HEK293 (cell line): ENCODE results near the gene RAB8A.

Experiments
- CTCF ChIA-PET: fragments of 350-600 bp; formaldehyde crosslinking; extraction: SDS; loops from one replicate; lab custom pipeline; 2021; ENCODE audit warnings: antibody characterized with exemption; lab: Yijun Ruan, JAX
- POLR2A ChIA-PET: fragments of 300-600 bp; formaldehyde crosslinking; extraction: SDS; loops from one replicate; lab custom pipeline; 2020; ENCODE audit warnings: antibody characterized with exemption, inconsistent platforms; lab: Yijun Ruan, JAX
- H3K27ac ChIP-seq: fragments of 200-500 bp; sonication (Bioruptor generic); 2 replicates; pipeline ENCODE4 v1.5.1; 2014; ENCODE audit warnings: low read depth, low read length, control low read depth, inconsistent platforms; ENCODE audit errors: extremely low read depth
- H3K36me3 ChIP-seq, 2 experiments: fragments of 200-500 bp in 1 of 2; sonication (Bioruptor generic) in 1 of 2; 1 replicate in 1 of 2; 2 replicates in 1 of 2; pipeline ENCODE4 v1.5.1; 2014 to 2017; ENCODE audit warnings: inconsistent platforms in 2 of 2, low read length in 2 of 2; ENCODE audit not compliant: control insufficient read depth in 2 of 2, insufficient read depth in 1 of 2
- H3K4me1 ChIP-seq: fragments of 200-500 bp; sonication (Bioruptor generic); 2 replicates; pipeline ENCODE4 v1.5.1; 2014; ENCODE audit warnings: mild to moderate bottlenecking, low read length, inconsistent platforms; ENCODE audit not compliant: control insufficient read depth, insufficient read depth
- H3K4me3 ChIP-seq: 2 replicates; pipeline ENCODE4 v1.5.1; 2011; ENCODE audit warnings: low read depth, mild to moderate bottlenecking, control low read depth, low read length, moderate library complexity
- H3K9me3 ChIP-seq: fragments of 200-500 bp; sonication (Bioruptor generic); 2 replicates; pipeline ENCODE4 v1.5.1; 2014; ENCODE audit warnings: low read depth, low read length, inconsistent platforms; ENCODE audit not compliant: control insufficient read depth, insufficient read depth
- EGR2 ChIP-seq: fragments of 450-650 bp; formaldehyde crosslinking; IDR thresholded peaks from 2 replicates; pipeline ENCODE4 v1.5.1; 2016; ENCODE audit warnings: low read depth, missing biosample characterization, missing genetic modification characterization
- GLI4 ChIP-seq: fragments of 450-650 bp; formaldehyde crosslinking; IDR thresholded peaks from 2 replicates; pipeline ENCODE4 v1.5.1; 2016; ENCODE audit warnings: missing biosample characterization, missing genetic modification characterization
- HOXC10 ChIP-seq: sonication (generic); formaldehyde crosslinking; IDR thresholded peaks from 2 replicates; pipeline ENCODE4 v1.8.1; 2023; ENCODE audit warnings: mild to moderate bottlenecking, missing genetic modification reagents
- IKZF3 ChIP-seq: fragments of 450-650 bp; IDR thresholded peaks from 2 replicates; pipeline ENCODE4 v1.5.0; 2018; ENCODE audit warnings: missing biosample characterization, mild to moderate bottlenecking, missing genetic modification characterization, moderate library complexity
- KLF16 ChIP-seq: fragments of 450-650 bp; formaldehyde crosslinking; IDR thresholded peaks from 2 replicates; pipeline ENCODE4 v1.5.1; 2017; ENCODE audit warnings: missing biosample characterization, missing genetic modification characterization
- OSR2 ChIP-seq: fragments of 450-650 bp; formaldehyde crosslinking; IDR thresholded peaks from 2 replicates; pipeline ENCODE4 v1.5.1; 2016; ENCODE audit warnings: missing biosample characterization, missing genetic modification characterization
- REPIN1 ChIP-seq: fragments of 450-650 bp; formaldehyde crosslinking; IDR thresholded peaks from 2 replicates; pipeline ENCODE4 v1.5.1; 2017; ENCODE audit warnings: missing biosample characterization, missing genetic modification characterization, low read depth
- SCRT1 ChIP-seq: fragments of 450-650 bp; formaldehyde crosslinking; IDR thresholded peaks from 2 replicates; pipeline ENCODE4 v1.5.1; 2016; ENCODE audit warnings: missing biosample characterization, missing genetic modification characterization, borderline replicate concordance
- SETDB1 ChIP-seq: IDR thresholded peaks from one replicate; pipeline ENCODE4 v1.6.1; 2017; ENCODE audit warnings: mild to moderate bottlenecking, low read length, moderate library complexity, mixed read lengths; ENCODE audit not compliant: insufficient read length
- ZBTB1 ChIP-seq: fragments of 450-650 bp; formaldehyde crosslinking; IDR thresholded peaks from 2 replicates; pipeline ENCODE4 v1.5.1; 2016; ENCODE audit warnings: missing biosample characterization, missing genetic modification characterization
- ZBTB17 ChIP-seq: fragments of 450-650 bp; formaldehyde crosslinking; IDR thresholded peaks from 2 replicates; pipeline ENCODE4 v1.5.1; 2016; ENCODE audit warnings: missing biosample characterization, missing genetic modification characterization
- ZNF138 ChIP-seq: fragments of 450-650 bp; formaldehyde crosslinking; IDR thresholded peaks from 2 replicates; pipeline ENCODE4 v1.5.1; 2016; ENCODE audit warnings: missing biosample characterization, missing genetic modification characterization, borderline replicate concordance
- ZNF174 ChIP-seq: fragments of 450-650 bp; formaldehyde crosslinking; IDR thresholded peaks from 2 replicates; pipeline ENCODE4 v1.5.0; 2017; ENCODE audit warnings: missing biosample characterization, mild to moderate bottlenecking, missing genetic modification characterization
- ZNF184 ChIP-seq: fragments of 450-650 bp; IDR thresholded peaks from 2 replicates; pipeline ENCODE4 v1.5.1; 2018; ENCODE audit warnings: missing biosample characterization, mild to moderate bottlenecking, missing genetic modification characterization
- ZNF248 ChIP-seq: fragments of 450-650 bp; formaldehyde crosslinking; IDR thresholded peaks from 2 replicates; pipeline ENCODE4 v1.5.1; 2017; ENCODE audit warnings: missing biosample characterization, missing genetic modification characterization
- ZNF433 ChIP-seq: fragments of 450-650 bp; formaldehyde crosslinking; IDR thresholded peaks from 2 replicates; pipeline ENCODE4 v1.5.1; 2016; ENCODE audit warnings: missing biosample characterization, missing genetic modification characterization, low read depth
- ZNF529 ChIP-seq: fragments of 450-650 bp; formaldehyde crosslinking; IDR thresholded peaks from 2 replicates; pipeline ENCODE4 v1.5.1; 2017; ENCODE audit warnings: missing genetic modification characterization, missing biosample characterization; ENCODE audit not compliant: insufficient replicate concordance
- ZNF530 ChIP-seq: fragments of 450-650 bp; formaldehyde crosslinking; IDR thresholded peaks from 2 replicates; pipeline ENCODE4 v1.5.1; 2016; ENCODE audit warnings: low read depth, missing biosample characterization, missing genetic modification characterization
- ZNF596 ChIP-seq: fragments of 450-650 bp; IDR thresholded peaks from 2 replicates; pipeline ENCODE4 v1.5.0; 2018; ENCODE audit warnings: missing biosample characterization, mild to moderate bottlenecking, missing genetic modification characterization, moderate library complexity
- ZNF610 ChIP-seq: fragments of 450-650 bp; formaldehyde crosslinking; IDR thresholded peaks from 2 replicates; pipeline ENCODE4 v1.5.1; 2016; ENCODE audit warnings: missing biosample characterization, missing genetic modification characterization, borderline replicate concordance
- ZNF624 ChIP-seq: fragments of 450-650 bp; formaldehyde crosslinking; IDR thresholded peaks from 2 replicates; pipeline ENCODE4 v1.5.1; 2017; ENCODE audit warnings: missing biosample characterization, missing genetic modification characterization
- ZNF660 ChIP-seq: fragments of 450-650 bp; IDR thresholded peaks from 2 replicates; pipeline ENCODE4 v1.5.1; 2018; ENCODE audit warnings: missing biosample characterization, mild to moderate bottlenecking, missing genetic modification characterization
- ZNF776 ChIP-seq: fragments of 450-650 bp; formaldehyde crosslinking; IDR thresholded peaks from 2 replicates; pipeline ENCODE4 v1.5.0; 2017; ENCODE audit warnings: missing biosample characterization, missing genetic modification characterization, borderline replicate concordance
- TF ChIP-seq, protein P1 (sequence below): fragments of 450-650 bp; formaldehyde crosslinking; IDR thresholded peaks from 2 replicates; pipeline ENCODE4 v1.5.1; 2017; ENCODE audit warnings: missing biosample characterization, missing genetic modification characterization
- TF ChIP-seq, protein P2 (sequence below): fragments of 450-650 bp; formaldehyde crosslinking; IDR thresholded peaks from 2 replicates; pipeline ENCODE4 v1.5.1; 2017; ENCODE audit warnings: missing biosample characterization, missing genetic modification characterization
- TF ChIP-seq, protein P3 (sequence below): fragments of 450-650 bp; formaldehyde crosslinking; IDR thresholded peaks from 2 replicates; pipeline ENCODE4 v1.5.1; 2016; ENCODE audit warnings: missing biosample characterization, missing genetic modification characterization
- TF ChIP-seq, protein P4 (sequence below): fragments of 450-650 bp; formaldehyde crosslinking; IDR thresholded peaks from 2 replicates; pipeline ENCODE4 v1.5.1; 2016; ENCODE audit warnings: missing biosample characterization, missing genetic modification characterization
- TF ChIP-seq, protein P5 (sequence below): fragments of 450-650 bp; IDR thresholded peaks from 2 replicates; pipeline ENCODE4 v1.5.1; 2018; ENCODE audit warnings: missing biosample characterization, missing genetic modification characterization

The RAB8A gene

DNA sequence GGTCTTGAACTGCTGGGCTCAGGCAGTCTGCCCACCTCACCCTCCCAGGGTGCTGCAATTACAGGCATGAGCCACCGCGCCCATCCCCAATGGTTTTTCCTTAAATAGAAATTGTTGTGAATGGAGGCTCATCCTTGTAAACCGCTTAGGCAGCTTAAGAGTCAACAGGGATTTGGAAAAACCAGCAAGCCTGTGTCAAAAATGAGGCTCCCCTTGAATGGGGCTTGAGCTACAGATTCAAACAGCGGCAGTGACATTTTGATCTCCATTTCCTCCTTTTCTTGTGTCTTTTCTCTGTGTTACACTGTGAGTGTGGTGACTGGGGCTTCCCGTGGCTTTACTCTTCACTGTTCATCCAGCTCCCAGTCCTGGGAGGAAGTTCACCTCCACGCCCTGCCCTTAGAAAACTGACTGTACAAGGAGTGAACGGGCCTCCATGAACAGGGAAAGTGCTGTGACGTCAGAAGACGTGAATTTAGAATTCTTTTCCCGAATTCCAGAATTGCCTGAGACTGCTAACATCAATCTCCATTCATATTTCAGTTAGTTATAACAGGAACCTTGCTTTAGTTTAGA is 15.3 kb upstream of the RAB8A start:
- H3K36me3 ChIP-seq: peaks cover 67 to 91% of the 10 kb centered on the region in 2 experiments
- TF ChIP-seq ZNF530 (tag by site-specific recombination): no peak
- TF ChIP-seq REPIN1 (tag by site-specific recombination): no peak
- TF ChIP-seq OSR2 (tag by site-specific recombination): no peak
- TF ChIP-seq KLF16 (tag by site-specific recombination): no peak
- TF ChIP-seq, protein P1, sequence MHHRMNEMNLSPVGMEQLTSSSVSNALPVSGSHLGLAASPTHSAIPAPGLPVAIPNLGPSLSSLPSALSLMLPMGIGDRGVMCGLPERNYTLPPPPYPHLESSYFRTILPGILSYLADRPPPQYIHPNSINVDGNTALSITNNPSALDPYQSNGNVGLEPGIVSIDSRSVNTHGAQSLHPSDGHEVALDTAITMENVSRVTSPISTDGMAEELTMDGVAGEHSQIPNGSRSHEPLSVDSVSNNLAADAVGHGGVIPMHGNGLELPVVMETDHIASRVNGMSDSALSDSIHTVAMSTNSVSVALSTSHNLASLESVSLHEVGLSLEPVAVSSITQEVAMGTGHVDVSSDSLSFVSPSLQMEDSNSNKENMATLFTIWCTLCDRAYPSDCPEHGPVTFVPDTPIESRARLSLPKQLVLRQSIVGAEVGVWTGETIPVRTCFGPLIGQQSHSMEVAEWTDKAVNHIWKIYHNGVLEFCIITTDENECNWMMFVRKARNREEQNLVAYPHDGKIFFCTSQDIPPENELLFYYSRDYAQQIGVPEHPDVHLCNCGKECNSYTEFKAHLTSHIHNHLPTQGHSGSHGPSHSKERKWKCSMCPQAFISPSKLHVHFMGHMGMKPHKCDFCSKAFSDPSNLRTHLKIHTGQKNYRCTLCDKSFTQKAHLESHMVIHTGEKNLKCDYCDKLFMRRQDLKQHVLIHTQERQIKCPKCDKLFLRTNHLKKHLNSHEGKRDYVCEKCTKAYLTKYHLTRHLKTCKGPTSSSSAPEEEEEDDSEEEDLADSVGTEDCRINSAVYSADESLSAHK: no peak
- no peak for TF ChIP-seq ZNF529
- TF ChIP-seq ZNF660 (tag by site-specific recombination): no peak
- TF ChIP-seq SCRT1 (tag by site-specific recombination): no peak
- no peak overlapping the region for H3K27ac ChIP-seq
- H3K4me1 ChIP-seq: no peaks in the 10 kb centered on the region
- CTCF ChIA-PET: interaction anchor here (0.6 to 3.2 kb wide), 3 partner anchors 15 to 55 kb away, joined by 4 to 9 read pairs (median 9); partner anchors contain the start of gene RAB8A
- no peaks in the 10 kb centered on the region for H3K9me3 ChIP-seq
- POLR2A ChIA-PET: interaction anchor here (0.6 kb wide), 2 partner anchors 8 to 9 kb away, joined by 3 read pairs; no protein-coding TSS in a partner anchor
- no peak overlapping the region for H3K4me3 ChIP-seq

DNA sequence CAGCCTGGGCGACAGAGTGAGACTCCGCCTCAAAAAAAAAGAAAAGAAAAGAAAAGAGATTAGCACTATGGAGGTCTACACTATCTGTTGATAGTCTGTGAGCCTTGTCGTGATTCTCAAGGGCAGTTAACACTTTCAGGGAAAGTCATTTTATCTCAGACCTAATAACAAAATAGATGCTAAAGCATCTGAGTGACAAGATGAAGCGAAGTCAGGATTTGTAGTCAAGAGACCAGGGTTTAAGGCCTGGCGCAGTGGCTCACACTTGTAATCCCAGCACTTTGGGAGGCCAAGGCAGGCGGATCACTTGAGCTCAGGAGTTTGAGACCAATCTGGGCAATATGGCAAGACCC is 13.3 kb upstream of the RAB8A start:
- CTCF ChIA-PET: interaction anchor here (2.8 kb wide), 1 partner anchor 13 kb away, joined by 9 read pairs; the partner anchor contains the start of gene RAB8A
- Histone ChIP-seq H3K9me3 (no peaks in the 10 kb centered on the region), H3K27ac (no peak overlapping the region), H3K4me1 (no peaks in the 10 kb centered on the region), H3K4me3 (no peak overlapping the region), H3K36me3 (peaks cover 54 to 91% of the 10 kb centered on the region in 2 experiments)
- POLR2A ChIA-PET: interaction anchor here (0.6 to 2.2 kb wide), 4 partner anchors 9 to 13 kb away, joined by 3 to 7 read pairs (median 4); no protein-coding TSS in a partner anchor
- TF ChIP-seq ZNF776 (tag by site-specific recombination): no peak
- TF ChIP-seq HOXC10: no peak
- TF ChIP-seq, protein P2, sequence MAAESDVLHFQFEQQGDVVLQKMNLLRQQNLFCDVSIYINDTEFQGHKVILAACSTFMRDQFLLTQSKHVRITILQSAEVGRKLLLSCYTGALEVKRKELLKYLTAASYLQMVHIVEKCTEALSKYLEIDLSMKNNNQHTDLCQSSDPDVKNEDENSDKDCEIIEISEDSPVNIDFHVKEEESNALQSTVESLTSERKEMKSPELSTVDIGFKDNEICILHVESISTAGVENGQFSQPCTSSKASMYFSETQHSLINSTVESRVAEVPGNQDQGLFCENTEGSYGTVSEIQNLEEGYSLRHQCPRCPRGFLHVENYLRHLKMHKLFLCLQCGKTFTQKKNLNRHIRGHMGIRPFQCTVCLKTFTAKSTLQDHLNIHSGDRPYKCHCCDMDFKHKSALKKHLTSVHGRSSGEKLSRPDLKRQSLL: no peak
- TF ChIP-seq ZNF248: no peak
- TF ChIP-seq ZNF610 (tag by site-specific recombination): no peak
- TF ChIP-seq ZBTB1 (tag by site-specific recombination): no peak
- TF ChIP-seq SETDB1: no peak
- no peak for TF ChIP-seq ZNF184 (tag by site-specific recombination)
- TF ChIP-seq, protein P3, sequence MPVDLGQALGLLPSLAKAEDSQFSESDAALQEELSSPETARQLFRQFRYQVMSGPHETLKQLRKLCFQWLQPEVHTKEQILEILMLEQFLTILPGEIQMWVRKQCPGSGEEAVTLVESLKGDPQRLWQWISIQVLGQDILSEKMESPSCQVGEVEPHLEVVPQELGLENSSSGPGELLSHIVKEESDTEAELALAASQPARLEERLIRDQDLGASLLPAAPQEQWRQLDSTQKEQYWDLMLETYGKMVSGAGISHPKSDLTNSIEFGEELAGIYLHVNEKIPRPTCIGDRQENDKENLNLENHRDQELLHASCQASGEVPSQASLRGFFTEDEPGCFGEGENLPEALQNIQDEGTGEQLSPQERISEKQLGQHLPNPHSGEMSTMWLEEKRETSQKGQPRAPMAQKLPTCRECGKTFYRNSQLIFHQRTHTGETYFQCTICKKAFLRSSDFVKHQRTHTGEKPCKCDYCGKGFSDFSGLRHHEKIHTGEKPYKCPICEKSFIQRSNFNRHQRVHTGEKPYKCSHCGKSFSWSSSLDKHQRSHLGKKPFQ (tag by site-specific recombination): no peak
- no peak for TF ChIP-seq ZNF174 (tag by site-specific recombination)
- TF ChIP-seq, protein P4, sequence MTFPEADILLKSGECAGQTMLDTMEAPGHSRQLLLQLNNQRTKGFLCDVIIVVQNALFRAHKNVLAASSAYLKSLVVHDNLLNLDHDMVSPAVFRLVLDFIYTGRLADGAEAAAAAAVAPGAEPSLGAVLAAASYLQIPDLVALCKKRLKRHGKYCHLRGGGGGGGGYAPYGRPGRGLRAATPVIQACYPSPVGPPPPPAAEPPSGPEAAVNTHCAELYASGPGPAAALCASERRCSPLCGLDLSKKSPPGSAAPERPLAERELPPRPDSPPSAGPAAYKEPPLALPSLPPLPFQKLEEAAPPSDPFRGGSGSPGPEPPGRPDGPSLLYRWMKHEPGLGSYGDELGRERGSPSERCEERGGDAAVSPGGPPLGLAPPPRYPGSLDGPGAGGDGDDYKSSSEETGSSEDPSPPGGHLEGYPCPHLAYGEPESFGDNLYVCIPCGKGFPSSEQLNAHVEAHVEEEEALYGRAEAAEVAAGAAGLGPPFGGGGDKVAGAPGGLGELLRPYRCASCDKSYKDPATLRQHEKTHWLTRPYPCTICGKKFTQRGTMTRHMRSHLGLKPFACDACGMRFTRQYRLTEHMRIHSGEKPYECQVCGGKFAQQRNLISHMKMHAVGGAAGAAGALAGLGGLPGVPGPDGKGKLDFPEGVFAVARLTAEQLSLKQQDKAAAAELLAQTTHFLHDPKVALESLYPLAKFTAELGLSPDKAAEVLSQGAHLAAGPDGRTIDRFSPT (tag by site-specific recombination): no peak
- no peak for TF ChIP-seq GLI4 (tag by site-specific recombination)
- no peak for TF ChIP-seq ZNF433 (tag by site-specific recombination)
- no peak for TF ChIP-seq ZNF624 (tag by site-specific recombination)
- TF ChIP-seq ZNF138 (tag by site-specific recombination): no peak
- TF ChIP-seq, protein P5, sequence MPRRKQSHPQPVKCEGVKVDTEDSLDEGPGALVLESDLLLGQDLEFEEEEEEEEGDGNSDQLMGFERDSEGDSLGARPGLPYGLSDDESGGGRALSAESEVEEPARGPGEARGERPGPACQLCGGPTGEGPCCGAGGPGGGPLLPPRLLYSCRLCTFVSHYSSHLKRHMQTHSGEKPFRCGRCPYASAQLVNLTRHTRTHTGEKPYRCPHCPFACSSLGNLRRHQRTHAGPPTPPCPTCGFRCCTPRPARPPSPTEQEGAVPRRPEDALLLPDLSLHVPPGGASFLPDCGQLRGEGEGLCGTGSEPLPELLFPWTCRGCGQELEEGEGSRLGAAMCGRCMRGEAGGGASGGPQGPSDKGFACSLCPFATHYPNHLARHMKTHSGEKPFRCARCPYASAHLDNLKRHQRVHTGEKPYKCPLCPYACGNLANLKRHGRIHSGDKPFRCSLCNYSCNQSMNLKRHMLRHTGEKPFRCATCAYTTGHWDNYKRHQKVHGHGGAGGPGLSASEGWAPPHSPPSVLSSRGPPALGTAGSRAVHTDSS (tag by site-specific recombination): no peak
- TF ChIP-seq ZNF596 (tag by site-specific recombination): no peak
- TF ChIP-seq IKZF3 (tag by site-specific recombination): no peak
- no peak for TF ChIP-seq EGR2 (tag by site-specific recombination)
- TF ChIP-seq ZBTB17 (tag by site-specific recombination): no peak
